Neural cell (in vitro differentiated cells): Measurements from ENCODE around the gene XXYLT1. TPM values are rescaled to one million over a fixed set of nuclear protein-coding genes. Genes with fewer than 3 reads are reported as not detected.

Source experiments
- H2AFZ ChIP-seq: fragments of 200-600, 300-800 bp; sonication (generic), shearing (Covaris generic); 2 replicates; pipeline ENCODE4 v1.6.0; 2014; ENCODE audit warnings: low read depth, mild to moderate bottlenecking, antibody characterized with exemption, low read length, moderate library complexity
- H3F3A ChIP-seq: fragments of 200-600 bp; shearing (Covaris generic); 2 replicates; pipeline ENCODE4 v1.6.1; 2016; ENCODE audit warnings: mild to moderate bottlenecking, moderate library complexity, mixed read lengths, antibody characterized with exemption, low read length; ENCODE audit not compliant: insufficient read depth, poor library complexity, severe bottlenecking
- H3K27ac ChIP-seq: fragments of 200-600, 300-800 bp; sonication (generic), shearing (Covaris generic); 2 replicates; pipeline ENCODE4 v1.5.1; 2014; ENCODE audit warnings: mild to moderate bottlenecking, low read length, moderate library complexity
- H3K27me3 ChIP-seq: fragments of 300-800, 200-600 bp; sonication (generic), shearing (Covaris generic); 2 replicates; pipeline ENCODE4 v1.6.0; 2014; ENCODE audit warnings: mild to moderate bottlenecking, low read depth, low read length, moderate library complexity; ENCODE audit not compliant: insufficient read depth
- H3K36me3 ChIP-seq: fragments of 300-800, 200-600 bp; sonication (generic), shearing (Covaris generic); 2 replicates; pipeline ENCODE4 v1.5.1; 2014; ENCODE audit warnings: mild to moderate bottlenecking, antibody characterized with exemption, low read length, moderate library complexity; ENCODE audit not compliant: insufficient read depth
- H3K4me2 ChIP-seq: fragments of 300-800, 200-600 bp; sonication (generic), shearing (Covaris generic); 2 replicates; pipeline ENCODE4 v1.6.0; 2014; ENCODE audit warnings: mild to moderate bottlenecking, low read length
- H3K4me3 ChIP-seq: fragments of 300-800, 200-600 bp; sonication (generic), shearing (Covaris generic); 2 replicates; pipeline ENCODE4 v1.5.1; 2014; ENCODE audit warnings: mild to moderate bottlenecking, low read length, moderate library complexity
- H3K79me2 ChIP-seq: fragments of 200-600 bp; shearing (Covaris generic); replicated peaks from 2 replicates; pipeline ENCODE4 v1.6.0; 2014; ENCODE audit warnings: mild to moderate bottlenecking, low read length, moderate library complexity; ENCODE audit not compliant: insufficient read depth
- H3K9ac ChIP-seq: fragments of 300-800, 200-600 bp; sonication (generic), shearing (Covaris generic); 2 replicates; pipeline ENCODE4 v1.6.1; 2016; ENCODE audit warnings: mild to moderate bottlenecking, low read length, mixed read lengths
- H3K9me2 ChIP-seq: fragments of 200-600 bp; shearing (Covaris generic); 2 replicates; pipeline ENCODE4 v1.6.1; 2016; ENCODE audit warnings: mild to moderate bottlenecking, low read length, mixed read lengths; ENCODE audit not compliant: insufficient read depth
- H3K9me3 ChIP-seq: fragments of 200-600, 300-800 bp; sonication (generic), shearing (Covaris generic); 2 replicates; pipeline ENCODE4 v1.6.1; 2016; ENCODE audit warnings: mild to moderate bottlenecking, mixed run types, low read length, moderate library complexity, mixed read lengths
- H4K20me1 ChIP-seq: fragments of 200-600 bp; shearing (Covaris generic); 2 replicates; pipeline ENCODE4 v1.6.1; 2016; ENCODE audit warnings: mild to moderate bottlenecking, mixed run types; ENCODE audit not compliant: insufficient read depth
- EP300 ChIP-seq: fragments of 450-650 bp; conservative IDR thresholded peaks from 2 replicates; pipeline ENCODE4 v1.6.1; 2014; ENCODE audit warnings: antibody characterized with exemption, mild to moderate bottlenecking, moderate library complexity; ENCODE audit not compliant: poor library complexity, severe bottlenecking
- EZH2 ChIP-seq: fragments of 200-600, 300-800 bp; shearing (Covaris generic), sonication (generic); IDR thresholded peaks from 2 replicates; pipeline ENCODE4 v1.6.1; 2014; ENCODE audit warnings: antibody characterized with exemption, low read length, borderline replicate concordance, mild to moderate bottlenecking; ENCODE audit not compliant: insufficient read depth, poor library complexity, severe bottlenecking
- MXI1 ChIP-seq: fragments of 450-650 bp; conservative IDR thresholded peaks from 2 replicates; pipeline ENCODE4 v1.6.1; 2014; ENCODE audit warnings: antibody characterized with exemption, mild to moderate bottlenecking; ENCODE audit not compliant: poor library complexity, severe bottlenecking
- POLR2AphosphoS5 ChIP-seq: IDR thresholded peaks from 2 replicates; pipeline ENCODE4 v1.6.1; 2012
- RAD21 ChIP-seq: fragments of 450-650 bp; conservative IDR thresholded peaks from 2 replicates; pipeline ENCODE4 v1.6.1; 2014; ENCODE audit warnings: antibody characterized with exemption, mild to moderate bottlenecking, moderate library complexity
- SMC3 ChIP-seq: fragments of 450-650 bp; conservative IDR thresholded peaks from 2 replicates; pipeline ENCODE4 v1.6.1; 2014; ENCODE audit warnings: antibody characterized with exemption, mild to moderate bottlenecking, moderate library complexity; ENCODE audit not compliant: poor library complexity
- TAF1 ChIP-seq: IDR thresholded peaks from 2 replicates; pipeline ENCODE4 v1.6.1; 2012; ENCODE audit warnings: low read depth
- polyA plus RNA-seq: library from polyadenylated mRNA; depleted of rRNA; stranded (reverse); fragments of >200 nt; gene quantifications from 2 replicates; pipeline ENCODE4 v1.2.3, GENCODE V29; 2014
- TF ChIP-seq, protein P1 (sequence below): fragments of 450-650 bp; IDR thresholded peaks from 2 replicates; pipeline ENCODE4 v1.5.1; 2014; ENCODE audit warnings: antibody characterized with exemption, mild to moderate bottlenecking, moderate library complexity; ENCODE audit not compliant: poor library complexity, severe bottlenecking
- TF ChIP-seq, protein P2 (sequence below): IDR thresholded peaks from 2 replicates; pipeline ENCODE4 v1.6.1; 2012; ENCODE audit warnings: borderline replicate concordance

XXYLT1 gene
- polyA plus RNA-seq, 1 donor from 2014 or later: 25.4 TPM

DNA sequence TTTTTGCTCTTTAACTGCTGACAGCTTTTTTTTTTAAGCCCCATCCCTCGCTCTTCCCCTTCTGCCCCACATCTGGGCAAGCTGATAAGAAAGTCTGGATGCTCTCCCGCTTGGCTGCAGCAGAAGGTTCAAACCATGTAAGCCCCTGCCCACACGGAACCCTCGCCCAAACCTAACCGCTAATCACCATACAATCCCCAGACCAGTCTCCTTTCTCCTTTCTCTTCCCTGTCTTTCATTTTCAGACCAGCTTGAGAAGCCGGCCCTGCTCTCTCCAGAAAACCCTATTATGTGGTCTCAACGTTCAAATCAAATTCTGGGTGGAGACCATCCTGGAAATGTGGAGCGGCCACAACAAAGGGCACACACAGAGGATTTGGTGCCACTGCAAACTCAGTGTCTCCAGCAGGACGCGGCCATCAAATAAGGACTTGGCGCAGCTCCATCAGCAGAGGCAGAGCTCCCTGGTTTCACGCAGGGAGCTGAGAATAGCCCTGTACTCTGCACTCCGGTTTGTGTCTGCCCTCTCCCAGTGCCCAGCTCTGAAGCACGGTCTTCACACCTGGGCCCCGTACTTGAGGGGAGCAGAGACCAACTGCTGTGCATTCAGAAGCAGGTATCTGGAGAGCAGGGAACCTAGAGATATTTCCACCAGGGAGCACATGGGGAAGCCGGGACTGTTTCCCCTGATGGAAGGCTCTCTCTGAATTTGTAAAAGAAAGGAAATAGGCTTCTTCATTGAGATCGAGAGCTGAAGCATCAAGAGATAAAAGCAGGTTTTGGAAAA, 92.6 kb downstream of the XXYLT1 start:
- Histone ChIP-seq H3K4me2 (no peak overlapping the region), H3K27ac (no peak overlapping the region), H3K9ac (no peak overlapping the region)

DNA sequence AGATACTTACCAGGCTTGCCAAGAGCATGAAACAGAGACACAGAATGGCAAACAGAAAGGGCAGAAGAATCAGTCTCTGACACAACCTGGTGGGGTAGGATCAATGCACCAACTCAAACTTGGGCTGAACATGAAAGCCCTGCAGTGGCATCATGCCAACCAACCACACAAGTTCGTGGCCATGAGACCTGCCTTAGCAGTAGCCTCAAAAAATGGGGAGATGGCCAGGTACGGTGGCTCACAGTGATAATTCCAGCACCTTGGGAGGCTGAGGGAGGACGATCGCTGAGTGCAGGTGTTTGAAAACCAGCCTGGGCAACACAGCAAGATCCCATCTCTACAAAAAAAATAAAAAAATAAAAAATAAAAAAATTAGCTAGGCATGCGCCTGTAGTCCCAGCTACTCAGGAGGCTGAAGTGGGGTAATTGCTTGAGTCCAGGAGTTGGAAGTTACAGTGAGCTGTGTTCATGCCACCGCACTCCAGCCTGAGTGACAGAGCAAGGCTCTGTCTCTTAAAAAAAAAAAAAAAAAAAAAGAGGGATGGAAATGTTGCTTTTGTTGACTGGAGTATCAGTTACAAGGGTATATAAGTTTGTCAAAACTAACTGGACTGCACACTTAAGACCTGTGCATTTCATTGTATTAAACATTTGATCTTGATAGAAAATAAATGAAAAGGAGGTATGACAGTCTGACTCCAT, 93.4 kb downstream of the XXYLT1 start:
- Histone ChIP-seq H3K4me2 (no peak overlapping the region), H4K20me1 (no peaks in the 10 kb centered on the region), H2AFZ (no peak overlapping the region), H3K9ac (no peak overlapping the region), H3K36me3 (no peaks in the 10 kb centered on the region), H3K9me2 (no peaks in the 10 kb centered on the region), H3K27ac (no peak overlapping the region), H3K9me3 (no peaks in the 10 kb centered on the region), H3F3A (no peaks in the 10 kb centered on the region), H3K79me2 (no peaks in the 10 kb centered on the region), H3K27me3 (no peaks in the 10 kb centered on the region), H3K4me3 (no peak overlapping the region)
- no peak for TF ChIP-seq TAF1
- no peak for TF ChIP-seq EP300
- TF ChIP-seq, protein P1, sequence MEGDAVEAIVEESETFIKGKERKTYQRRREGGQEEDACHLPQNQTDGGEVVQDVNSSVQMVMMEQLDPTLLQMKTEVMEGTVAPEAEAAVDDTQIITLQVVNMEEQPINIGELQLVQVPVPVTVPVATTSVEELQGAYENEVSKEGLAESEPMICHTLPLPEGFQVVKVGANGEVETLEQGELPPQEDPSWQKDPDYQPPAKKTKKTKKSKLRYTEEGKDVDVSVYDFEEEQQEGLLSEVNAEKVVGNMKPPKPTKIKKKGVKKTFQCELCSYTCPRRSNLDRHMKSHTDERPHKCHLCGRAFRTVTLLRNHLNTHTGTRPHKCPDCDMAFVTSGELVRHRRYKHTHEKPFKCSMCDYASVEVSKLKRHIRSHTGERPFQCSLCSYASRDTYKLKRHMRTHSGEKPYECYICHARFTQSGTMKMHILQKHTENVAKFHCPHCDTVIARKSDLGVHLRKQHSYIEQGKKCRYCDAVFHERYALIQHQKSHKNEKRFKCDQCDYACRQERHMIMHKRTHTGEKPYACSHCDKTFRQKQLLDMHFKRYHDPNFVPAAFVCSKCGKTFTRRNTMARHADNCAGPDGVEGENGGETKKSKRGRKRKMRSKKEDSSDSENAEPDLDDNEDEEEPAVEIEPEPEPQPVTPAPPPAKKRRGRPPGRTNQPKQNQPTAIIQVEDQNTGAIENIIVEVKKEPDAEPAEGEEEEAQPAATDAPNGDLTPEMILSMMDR: no peak
- TF ChIP-seq RAD21: no peak
- TF ChIP-seq POLR2AphosphoS5: no peak
- TF ChIP-seq MXI1: no peak
- TF ChIP-seq SMC3: no peak
- TF ChIP-seq, protein P2, sequence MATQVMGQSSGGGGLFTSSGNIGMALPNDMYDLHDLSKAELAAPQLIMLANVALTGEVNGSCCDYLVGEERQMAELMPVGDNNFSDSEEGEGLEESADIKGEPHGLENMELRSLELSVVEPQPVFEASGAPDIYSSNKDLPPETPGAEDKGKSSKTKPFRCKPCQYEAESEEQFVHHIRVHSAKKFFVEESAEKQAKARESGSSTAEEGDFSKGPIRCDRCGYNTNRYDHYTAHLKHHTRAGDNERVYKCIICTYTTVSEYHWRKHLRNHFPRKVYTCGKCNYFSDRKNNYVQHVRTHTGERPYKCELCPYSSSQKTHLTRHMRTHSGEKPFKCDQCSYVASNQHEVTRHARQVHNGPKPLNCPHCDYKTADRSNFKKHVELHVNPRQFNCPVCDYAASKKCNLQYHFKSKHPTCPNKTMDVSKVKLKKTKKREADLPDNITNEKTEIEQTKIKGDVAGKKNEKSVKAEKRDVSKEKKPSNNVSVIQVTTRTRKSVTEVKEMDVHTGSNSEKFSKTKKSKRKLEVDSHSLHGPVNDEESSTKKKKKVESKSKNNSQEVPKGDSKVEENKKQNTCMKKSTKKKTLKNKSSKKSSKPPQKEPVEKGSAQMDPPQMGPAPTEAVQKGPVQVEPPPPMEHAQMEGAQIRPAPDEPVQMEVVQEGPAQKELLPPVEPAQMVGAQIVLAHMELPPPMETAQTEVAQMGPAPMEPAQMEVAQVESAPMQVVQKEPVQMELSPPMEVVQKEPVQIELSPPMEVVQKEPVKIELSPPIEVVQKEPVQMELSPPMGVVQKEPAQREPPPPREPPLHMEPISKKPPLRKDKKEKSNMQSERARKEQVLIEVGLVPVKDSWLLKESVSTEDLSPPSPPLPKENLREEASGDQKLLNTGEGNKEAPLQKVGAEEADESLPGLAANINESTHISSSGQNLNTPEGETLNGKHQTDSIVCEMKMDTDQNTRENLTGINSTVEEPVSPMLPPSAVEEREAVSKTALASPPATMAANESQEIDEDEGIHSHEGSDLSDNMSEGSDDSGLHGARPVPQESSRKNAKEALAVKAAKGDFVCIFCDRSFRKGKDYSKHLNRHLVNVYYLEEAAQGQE: no peak
- no peak for TF ChIP-seq EZH2

More for the DNA sequence above, 92.6 kb downstream of the XXYLT1 start:
- Histone ChIP-seq H3K79me2 (no peaks in the 10 kb centered on the region), H3K9me3 (no peaks in the 10 kb centered on the region), H3K27me3 (no peaks in the 10 kb centered on the region), H3F3A (no peaks in the 10 kb centered on the region), H3K9me2 (no peaks in the 10 kb centered on the region), H3K36me3 (no peaks in the 10 kb centered on the region), H2AFZ (no peak overlapping the region), H4K20me1 (no peaks in the 10 kb centered on the region), H3K4me3 (no peak overlapping the region)
- TF ChIP-seq SMC3 (no peak), RAD21 (no peak)
- TF ChIP-seq, protein P2: no peak
